ENCODE results near the gene ABCG4.
"Not testable (repeated sequence)": the region's sequence is repeated elsewhere in the genome, so short reads cannot be mapped to it uniquely, and the experiment has no call there.

The ABCG4 gene

DNA sequence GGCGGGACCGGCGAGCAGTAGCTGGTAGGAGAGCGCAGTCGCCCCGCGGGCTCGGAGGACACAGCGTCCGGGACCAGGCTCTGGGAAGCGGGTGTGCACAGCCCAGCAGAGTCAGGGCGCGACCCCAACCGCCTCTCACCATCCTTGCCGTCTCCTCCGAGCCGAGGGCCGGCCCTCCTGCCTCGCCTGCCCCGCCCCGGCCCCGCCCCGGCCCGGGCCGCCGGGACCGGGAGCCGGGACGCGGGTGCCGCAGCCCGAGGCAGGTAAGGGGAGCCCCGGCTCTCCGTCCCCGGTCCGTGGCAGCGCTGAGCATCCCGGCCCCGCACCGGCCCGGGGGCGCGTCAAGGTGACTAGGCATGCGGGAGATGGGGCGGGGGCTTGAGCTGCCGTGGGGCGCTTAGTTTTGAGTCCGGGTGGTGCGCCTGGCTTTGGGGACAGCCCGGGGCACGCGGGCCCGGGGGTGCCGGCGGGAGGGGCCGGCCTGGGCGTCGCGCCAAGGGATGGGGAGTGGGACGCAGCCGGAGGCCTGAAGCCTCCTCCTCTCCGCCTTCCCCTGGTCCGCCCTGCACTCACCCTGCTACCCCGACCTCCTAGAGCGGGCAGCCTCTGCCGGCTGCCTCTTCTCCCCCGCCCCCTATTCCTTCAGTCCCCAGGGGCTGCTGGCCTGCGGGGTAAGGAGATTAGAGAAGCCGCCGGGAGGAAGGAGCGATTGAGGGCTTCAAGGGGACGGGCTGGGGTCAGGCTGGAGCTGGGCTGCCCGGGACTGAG lies at the start of gene ABCG4:
ABCG4 (plus strand) TSS at position 35 of the 768 bp plus-strand sequence. CDS start 914 bp downstream, outside the sequence.
- peak; percentile 56 for DNase-seq (ENCODE audit: low read depth, low spot score)

DNA sequence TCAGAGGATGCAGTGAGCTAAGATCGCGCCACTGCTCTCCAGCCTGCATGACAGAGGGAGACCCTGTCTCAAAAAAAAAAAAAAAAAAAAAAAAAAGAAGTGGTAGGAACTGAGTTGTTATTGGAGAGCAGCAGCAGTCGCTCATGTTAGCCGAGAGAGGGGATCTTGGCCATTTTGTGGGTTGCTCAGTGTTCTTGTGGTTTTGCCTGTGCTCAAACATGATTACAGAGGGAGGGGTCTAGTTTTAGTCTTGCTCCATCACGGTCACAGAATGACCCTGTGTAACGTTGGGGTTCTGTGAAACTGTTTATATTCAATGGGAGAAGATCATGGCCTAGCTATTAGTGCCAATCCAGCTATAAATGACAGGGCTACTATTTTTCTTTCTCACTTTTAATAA lies 49.1 kb upstream of the ABCG4 start:
- DNase-seq (ENCODE audit: low read depth, low spot score) = no peak

- DNase-seq (ENCODE audit: low read depth, low spot score) = peak; percentile 55
Observed at GRCh38 chr11:119100246-119100970, 48.4 kb upstream of the ABCG4 start.

GRCh38 chr11:119100994-119101758 lies 47.7 kb upstream of the ABCG4 start:
- no peak for DNase-seq (ENCODE audit: low read depth, low spot score)

GRCh38 chr11:119101759-119102423 lies 47.0 kb upstream of the ABCG4 start, which contains the start of gene DPAGT1:
DPAGT1 (minus strand) TSS chr11:119101853; CDS start chr11:119101655, 198 bp downstream.
- DNase-seq (ENCODE audit: low read depth, low spot score) = peak; percentile 97

GRCh38 chr11:119103161-119103664 lies 45.6 kb upstream of the ABCG4 start:
- not testable (repeated sequence) for DNase-seq (ENCODE audit: low read depth, low spot score)

DNA sequence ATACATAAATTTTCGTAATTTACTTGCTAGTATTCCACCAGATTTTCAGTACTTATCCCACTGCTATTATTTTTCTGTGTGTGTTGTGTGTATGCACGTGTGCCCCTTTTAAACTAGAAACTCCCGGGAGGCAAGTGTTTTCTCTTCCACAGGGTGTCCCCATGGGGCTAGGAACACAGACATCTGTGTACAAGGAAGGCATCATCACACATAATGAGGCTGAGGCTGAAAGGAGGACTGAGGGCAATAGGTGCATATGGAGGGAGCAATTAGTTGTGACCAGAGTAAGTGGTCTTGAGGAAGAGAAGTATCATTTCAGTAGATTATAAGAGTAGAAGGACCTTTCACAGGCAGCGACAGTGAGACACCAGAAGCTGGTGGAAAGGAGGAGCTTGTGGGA lies 45.1 kb upstream of the ABCG4 start:
- no peak for DNase-seq (ENCODE audit: low read depth, low spot score)

DNA sequence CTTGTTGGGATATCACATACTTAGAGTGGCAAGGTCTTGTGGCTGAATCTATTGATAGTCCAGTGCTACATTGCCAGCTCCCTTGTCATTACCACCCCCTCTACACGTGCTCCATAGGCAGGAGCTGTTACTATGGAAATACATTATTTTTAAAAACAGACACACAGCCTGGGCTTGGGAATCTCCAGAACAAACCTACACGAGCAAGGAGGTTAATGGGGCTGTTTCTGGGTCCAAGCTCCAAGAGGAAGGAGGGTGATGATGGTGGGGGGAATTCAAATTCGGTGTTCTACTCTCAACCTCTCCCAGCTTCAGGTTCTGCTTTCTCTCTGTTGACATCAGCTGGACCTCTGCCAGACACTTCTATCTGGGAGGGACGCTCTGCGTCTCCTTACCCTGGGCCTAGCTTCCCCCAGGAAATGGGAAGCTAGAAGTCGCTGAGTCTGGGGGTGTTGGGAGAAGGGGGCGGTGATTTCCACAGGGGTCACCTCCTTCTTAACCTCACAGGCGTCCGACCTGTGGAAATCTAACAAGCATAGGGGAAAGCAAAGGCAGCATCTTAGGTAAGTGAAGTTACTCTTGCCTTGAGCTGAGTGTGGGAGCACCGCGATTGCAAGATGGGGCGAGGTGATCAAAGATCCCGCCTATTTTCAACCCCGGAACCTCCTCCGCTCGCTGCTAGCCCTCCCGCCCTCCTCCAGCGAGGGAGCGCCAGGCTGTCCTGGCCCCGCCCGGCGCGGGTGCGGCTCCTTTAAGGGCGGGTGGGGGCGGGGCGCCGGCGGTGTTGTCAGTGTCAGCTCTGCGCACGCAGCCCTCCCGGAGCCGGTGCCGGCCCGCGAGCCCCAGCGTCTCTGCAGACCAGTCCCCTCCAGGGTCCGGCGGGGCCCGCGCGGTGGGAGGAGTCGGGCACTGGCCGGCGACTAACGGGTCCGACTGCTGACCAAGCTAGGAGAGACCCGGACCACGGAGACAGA lies 42.0 kb upstream of the ABCG4 start, which contains the start of gene C2CD2L:
C2CD2L (plus strand) TSS at position 781 of the 974 bp plus-strand sequence. CDS start 398 bp downstream, outside the sequence.
- peak; percentile 95 for DNase-seq (ENCODE audit: low read depth, low spot score)

GRCh38 chr11:119107538-119108145 lies 41.2 kb upstream of the ABCG4 start:
- peak; percentile 44 for DNase-seq (ENCODE audit: low read depth, low spot score)

DNA sequence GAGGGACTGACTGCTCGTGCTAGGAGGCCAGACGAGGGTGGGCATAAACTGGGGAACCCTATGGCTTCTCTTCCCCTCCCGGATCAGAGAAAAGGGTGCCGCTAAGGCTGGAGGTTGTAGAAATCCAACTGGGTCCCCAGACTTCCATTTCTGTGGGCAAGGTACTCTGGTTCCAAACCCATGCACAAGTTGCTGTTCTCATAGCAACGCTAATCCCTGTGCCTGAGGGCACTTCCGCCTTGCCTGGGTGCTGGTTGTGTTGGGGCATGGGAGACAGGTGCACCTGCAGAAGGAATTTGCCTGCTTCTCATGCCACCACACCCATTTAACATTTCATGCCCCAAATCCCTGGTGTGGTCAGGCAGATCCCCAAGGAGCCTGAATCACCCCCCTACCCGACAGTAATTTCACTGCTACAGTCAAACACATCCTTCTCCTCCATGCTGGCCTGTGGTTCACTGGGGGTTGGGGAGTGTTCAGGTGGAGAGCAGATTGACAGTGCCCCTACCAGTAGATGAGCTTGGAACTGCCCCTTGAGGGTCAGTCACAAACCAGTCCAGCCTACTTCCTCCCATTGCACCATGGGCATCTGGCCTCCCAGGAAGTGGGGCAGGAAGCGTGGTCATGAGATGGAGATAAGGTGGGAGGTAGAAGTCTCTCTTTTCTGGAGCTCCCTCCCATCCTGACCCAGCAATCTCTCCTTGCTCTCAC lies 40.6 kb upstream of the ABCG4 start:
- peak; percentile 30 for DNase-seq (ENCODE audit: low read depth, low spot score)

DNA sequence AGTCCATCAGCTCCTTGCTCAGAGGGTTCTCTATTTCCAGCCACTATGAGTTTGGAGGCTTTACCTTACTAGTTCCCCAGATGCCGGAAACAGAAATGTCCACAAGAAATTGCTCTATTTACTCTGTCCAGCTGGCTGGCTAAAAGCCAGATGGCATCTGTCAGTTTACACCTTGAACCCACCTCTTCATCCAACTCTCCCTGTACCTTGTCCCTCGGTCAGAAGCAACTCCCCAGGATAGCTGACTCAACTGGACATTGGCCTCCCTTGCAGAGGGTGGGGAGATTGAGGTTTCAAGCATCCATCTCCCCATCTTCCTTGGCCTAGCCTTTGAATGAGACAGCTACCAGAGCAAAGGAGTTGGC lies 40.0 kb upstream of the ABCG4 start:
- DNase-seq (ENCODE audit: low read depth, low spot score) = no peak

- DNase-seq (ENCODE audit: low read depth, low spot score) = no peak
Observed at GRCh38 chr11:119109843-119110242, 39.0 kb upstream of the ABCG4 start.

GRCh38 chr11:119110439-119110838 lies 38.4 kb upstream of the ABCG4 start:
- no peak for DNase-seq (ENCODE audit: low read depth, low spot score)

DNA sequence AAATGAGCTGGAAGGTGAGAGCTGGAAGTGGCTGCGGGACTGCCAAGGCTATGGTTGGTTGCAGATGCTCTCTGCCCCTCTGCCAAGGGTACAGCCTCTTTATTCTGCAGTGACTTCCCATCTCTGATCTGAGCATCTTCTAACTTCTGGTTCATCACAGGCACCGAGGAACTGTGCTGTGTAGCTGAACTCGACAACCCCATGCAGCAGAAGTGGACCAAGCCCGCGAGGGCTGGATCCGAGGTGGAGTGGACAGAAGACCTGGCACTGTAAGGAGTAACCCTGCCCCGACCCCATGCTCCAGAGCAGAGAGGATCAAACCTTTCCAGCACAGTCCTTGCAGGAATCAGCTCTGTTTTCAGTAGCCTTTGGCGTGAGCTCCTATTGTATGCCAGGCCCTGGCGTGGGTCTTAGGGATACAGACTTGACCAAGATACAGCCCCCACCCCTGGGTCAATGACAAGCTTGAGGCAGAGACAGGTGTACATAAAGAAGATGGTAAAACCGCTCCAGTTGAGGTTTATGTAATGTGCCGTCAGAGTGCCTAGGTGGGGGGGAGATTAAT lies 37.4 kb upstream of the ABCG4 start:
- no peak for DNase-seq (ENCODE audit: low read depth, low spot score)

- DNase-seq (ENCODE audit: low read depth, low spot score) = no peak
Observed at GRCh38 chr11:119112314-119113020, 36.4 kb upstream of the ABCG4 start.

GRCh38 chr11:119113716-119114115 lies 35.1 kb upstream of the ABCG4 start:
- DNase-seq (ENCODE audit: low read depth, low spot score) = no peak

GRCh38 chr11:119114351-119114750 lies 34.5 kb upstream of the ABCG4 start:
- no peak for DNase-seq (ENCODE audit: low read depth, low spot score)

Measured in astrocyte of the hippocampus (primary cell).